HEK293 (cell line): ENCODE measurements around the gene FLOT2.

Experiments
- CTCF ChIA-PET: fragments of 350-600 bp; formaldehyde crosslinking; extraction: SDS; loops from one replicate; lab custom pipeline; 2021; ENCODE audit warnings: antibody characterized with exemption; lab: Yijun Ruan, JAX
- POLR2A ChIA-PET: fragments of 300-600 bp; formaldehyde crosslinking; extraction: SDS; loops from one replicate; lab custom pipeline; 2020; ENCODE audit warnings: antibody characterized with exemption, inconsistent platforms; lab: Yijun Ruan, JAX
- H3K27ac ChIP-seq: fragments of 200-500 bp; sonication (Bioruptor generic); 2 replicates; pipeline ENCODE4 v1.5.1; 2014; ENCODE audit warnings: low read depth, low read length, control low read depth, inconsistent platforms; ENCODE audit errors: extremely low read depth
- H3K36me3 ChIP-seq, 2 experiments: fragments of 200-500 bp in 1 of 2; sonication (Bioruptor generic) in 1 of 2; 1 replicate in 1 of 2; 2 replicates in 1 of 2; pipeline ENCODE4 v1.5.1; 2014 to 2017; ENCODE audit warnings: inconsistent platforms in 2 of 2, low read length in 2 of 2; ENCODE audit not compliant: control insufficient read depth in 2 of 2, insufficient read depth in 1 of 2
- H3K4me1 ChIP-seq: fragments of 200-500 bp; sonication (Bioruptor generic); 2 replicates; pipeline ENCODE4 v1.5.1; 2014; ENCODE audit warnings: mild to moderate bottlenecking, low read length, inconsistent platforms; ENCODE audit not compliant: control insufficient read depth, insufficient read depth
- H3K4me3 ChIP-seq: 2 replicates; pipeline ENCODE4 v1.5.1; 2011; ENCODE audit warnings: low read depth, mild to moderate bottlenecking, control low read depth, low read length, moderate library complexity
- H3K9me3 ChIP-seq: fragments of 200-500 bp; sonication (Bioruptor generic); 2 replicates; pipeline ENCODE4 v1.5.1; 2014; ENCODE audit warnings: low read depth, low read length, inconsistent platforms; ENCODE audit not compliant: control insufficient read depth, insufficient read depth
- BCL11A ChIP-seq: fragments of 450-650 bp; formaldehyde crosslinking; IDR thresholded peaks from 2 replicates; pipeline ENCODE4 v1.5.1; 2016; ENCODE audit warnings: low read depth, missing biosample characterization, missing genetic modification characterization
- EGR2 ChIP-seq: fragments of 450-650 bp; formaldehyde crosslinking; IDR thresholded peaks from 2 replicates; pipeline ENCODE4 v1.5.1; 2016; ENCODE audit warnings: low read depth, missing biosample characterization, missing genetic modification characterization
- HOXD13 ChIP-seq: sonication (generic); formaldehyde crosslinking; IDR thresholded peaks from 2 replicates; pipeline ENCODE4 v1.8.0; 2022; ENCODE audit warnings: missing genetic modification reagents, borderline replicate concordance
- KLF1 ChIP-seq: fragments of 450-650 bp; formaldehyde crosslinking; IDR thresholded peaks from 2 replicates; pipeline ENCODE4 v1.5.1; 2016; ENCODE audit warnings: missing biosample characterization, missing genetic modification characterization
- KLF10 ChIP-seq: fragments of 450-650 bp; IDR thresholded peaks from 2 replicates; pipeline ENCODE4 v1.5.1; 2018; ENCODE audit warnings: missing biosample characterization, mild to moderate bottlenecking, missing genetic modification characterization
- KLF17 ChIP-seq: fragments of 450-650 bp; formaldehyde crosslinking; IDR thresholded peaks from 2 replicates; pipeline ENCODE4 v1.5.1; 2016; ENCODE audit warnings: missing biosample characterization, missing genetic modification characterization
- KLF9 ChIP-seq: fragments of 450-650 bp; formaldehyde crosslinking; IDR thresholded peaks from 2 replicates; pipeline ENCODE4 v1.5.1; 2016; ENCODE audit warnings: missing biosample characterization, missing genetic modification characterization, low read depth
- OVOL3 ChIP-seq: fragments of 450-650 bp; formaldehyde crosslinking; IDR thresholded peaks from 2 replicates; pipeline ENCODE4 v1.5.1; 2016; ENCODE audit warnings: missing biosample characterization, missing genetic modification characterization
- PRDM1 ChIP-seq: fragments of 450-650 bp; formaldehyde crosslinking; IDR thresholded peaks from 2 replicates; pipeline ENCODE4; 2016; ENCODE audit warnings: missing biosample characterization, missing genetic modification characterization
- SP2 ChIP-seq: fragments of 450-650 bp; formaldehyde crosslinking; IDR thresholded peaks from 2 replicates; pipeline ENCODE4 v1.5.1; 2016; ENCODE audit warnings: missing biosample characterization, missing genetic modification characterization
- TCF7L2 ChIP-seq: IDR thresholded peaks from 2 replicates; pipeline ENCODE4 v1.6.1; 2011; ENCODE audit warnings: low read depth, mild to moderate bottlenecking, inconsistent platforms, low read length, moderate library complexity, borderline replicate concordance
- YY2 ChIP-seq: fragments of 450-650 bp; formaldehyde crosslinking; IDR thresholded peaks from 2 replicates; pipeline ENCODE4 v1.5.1; 2016; ENCODE audit warnings: missing biosample characterization, missing genetic modification characterization
- ZBTB8A ChIP-seq: fragments of 450-650 bp; formaldehyde crosslinking; IDR thresholded peaks from 2 replicates; pipeline ENCODE4 v1.5.1; 2016; ENCODE audit warnings: missing biosample characterization, missing genetic modification characterization
- ZFP69B ChIP-seq: fragments of 450-650 bp; formaldehyde crosslinking; IDR thresholded peaks from 2 replicates; pipeline ENCODE4 v1.5.1; 2016; ENCODE audit warnings: missing biosample characterization, missing genetic modification characterization
- ZNF121 ChIP-seq: fragments of 450-650 bp; formaldehyde crosslinking; IDR thresholded peaks from 2 replicates; pipeline ENCODE4 v1.5.1; 2016; ENCODE audit warnings: missing biosample characterization, missing genetic modification characterization
- ZNF169 ChIP-seq: fragments of 450-650 bp; formaldehyde crosslinking; IDR thresholded peaks from 2 replicates; pipeline ENCODE4 v1.5.1; 2016; ENCODE audit warnings: missing biosample characterization, missing genetic modification characterization
- ZNF175 ChIP-seq: fragments of 450-650 bp; formaldehyde crosslinking; IDR thresholded peaks from 2 replicates; pipeline ENCODE4 v1.5.1; 2016; ENCODE audit warnings: missing biosample characterization, missing genetic modification characterization
- ZNF426 ChIP-seq: fragments of 450-650 bp; formaldehyde crosslinking; IDR thresholded peaks from 2 replicates; pipeline ENCODE4 v1.5.1; 2017; ENCODE audit warnings: missing biosample characterization, missing genetic modification characterization, mild to moderate bottlenecking, inconsistent platforms, moderate library complexity
- ZNF510 ChIP-seq: fragments of 450-650 bp; formaldehyde crosslinking; IDR thresholded peaks from 2 replicates; pipeline ENCODE4 v1.5.1; 2018; ENCODE audit warnings: mild to moderate bottlenecking, missing genetic modification characterization, missing biosample characterization; ENCODE audit not compliant: insufficient replicate concordance
- ZNF544 ChIP-seq: fragments of 450-650 bp; formaldehyde crosslinking; IDR thresholded peaks from 2 replicates; pipeline ENCODE4 v1.5.0; 2017; ENCODE audit warnings: missing biosample characterization, missing genetic modification characterization
- ZNF560 ChIP-seq: fragments of 450-650 bp; formaldehyde crosslinking; IDR thresholded peaks from 2 replicates; pipeline ENCODE4 v1.5.1; 2017; ENCODE audit warnings: missing biosample characterization, missing genetic modification characterization, borderline replicate concordance
- ZNF768 ChIP-seq: fragments of 450-650 bp; formaldehyde crosslinking; IDR thresholded peaks from 2 replicates; pipeline ENCODE4 v1.5.1; 2018; ENCODE audit warnings: missing biosample characterization, mild to moderate bottlenecking, missing genetic modification characterization
- ZNF777 ChIP-seq: fragments of 450-650 bp; formaldehyde crosslinking; IDR thresholded peaks from 2 replicates; pipeline ENCODE4 v1.5.1; 2017; ENCODE audit warnings: missing biosample characterization, missing genetic modification characterization, borderline replicate concordance
- ZNF830 ChIP-seq: fragments of 450-650 bp; IDR thresholded peaks from 2 replicates; pipeline ENCODE4 v1.5.0; 2018; ENCODE audit warnings: missing biosample characterization, missing genetic modification characterization, low read depth, mild to moderate bottlenecking, moderate library complexity
- ZSCAN18 ChIP-seq: fragments of 450-650 bp; formaldehyde crosslinking; IDR thresholded peaks from 2 replicates; pipeline ENCODE4 v1.5.1; 2016; ENCODE audit warnings: missing biosample characterization, missing genetic modification characterization
- TF ChIP-seq, protein P1 (sequence below): fragments of 450-650 bp; formaldehyde crosslinking; IDR thresholded peaks from 2 replicates; pipeline ENCODE4 v1.5.1; 2017; ENCODE audit warnings: missing biosample characterization, mild to moderate bottlenecking, missing genetic modification characterization, moderate library complexity
- TF ChIP-seq, protein P2 (sequence below): fragments of 450-650 bp; formaldehyde crosslinking; IDR thresholded peaks from 2 replicates; pipeline ENCODE4 v1.5.1; 2016; ENCODE audit warnings: missing biosample characterization, missing genetic modification characterization

Gene FLOT2

DNA sequence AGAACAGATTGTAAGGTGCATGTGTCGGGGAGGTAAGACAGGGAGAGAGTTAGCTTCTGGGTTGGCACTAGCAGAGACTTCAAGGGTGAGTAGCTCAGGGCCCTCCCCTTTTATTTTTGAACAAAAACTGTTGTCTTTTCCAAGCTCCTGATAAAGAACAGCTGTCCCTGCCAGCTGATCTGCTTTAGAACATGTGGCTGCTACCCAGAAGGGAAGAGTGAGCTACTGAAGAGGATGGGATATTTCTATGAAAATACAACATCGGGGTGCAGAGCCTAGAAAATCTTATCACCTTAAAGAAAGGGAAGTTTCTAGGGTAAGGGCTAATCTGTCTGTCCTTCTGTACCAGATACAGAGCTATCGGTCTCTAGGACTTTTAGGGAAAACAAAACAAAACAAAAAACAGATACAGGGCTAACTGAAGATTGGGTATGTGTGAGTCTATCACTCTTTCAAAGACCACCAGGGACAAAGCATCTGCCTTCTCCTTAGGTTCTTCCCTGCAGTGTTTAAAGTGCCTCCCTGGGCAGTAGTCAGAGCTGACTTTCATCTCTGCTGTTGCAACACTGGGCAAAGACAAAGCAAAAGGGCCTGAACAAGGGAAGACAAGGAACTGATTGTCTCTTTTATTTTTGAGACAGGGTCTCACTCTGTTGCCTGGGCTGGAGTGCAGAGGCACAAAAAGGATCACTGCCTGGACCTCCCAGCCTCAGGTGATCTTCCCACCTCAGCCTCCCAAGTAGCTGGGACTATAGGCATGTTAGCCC is 10.4 kb upstream of the FLOT2 start:
- Histone ChIP-seq H3K36me3 (peaks cover 42 to 76% of the 10 kb centered on the region in 2 experiments), H3K9me3 (no peaks in the 10 kb centered on the region), H3K4me1 (no peaks in the 10 kb centered on the region), H3K4me3 (no peak overlapping the region), H3K27ac (no peak overlapping the region)
- ChIA-PET POLR2A (interaction anchor here (0.5 to 1.8 kb wide), 7 partner anchors 10 to 197 kb away, joined by 3 to 7 read pairs (median 3); partner anchors contain the start of genes FAM222B, FLOT2, PHF12 and PROCA1), CTCF (interaction anchor here (0.6 to 18.6 kb wide), 12 partner anchors 8 to 309 kb away, joined by 3 to 142 read pairs (median 4); partner anchors contain the start of genes FLOT2 and TLCD1)
- no peak for TF ChIP-seq KLF17 (tag by site-specific recombination)
- no peak for TF ChIP-seq OVOL3 (tag by site-specific recombination)
- TF ChIP-seq SP2 (tag by site-specific recombination): no peak
- TF ChIP-seq BCL11A (tag by site-specific recombination): no peak
- no peak for TF ChIP-seq ZNF777
- no peak for TF ChIP-seq ZSCAN18
- TF ChIP-seq YY2 (tag by site-specific recombination): no peak
- TF ChIP-seq ZNF175 (tag by site-specific recombination): no peak
- TF ChIP-seq HOXD13 (CRISPR knock-in tag): no peak
- no peak for TF ChIP-seq PRDM1 (tag by site-specific recombination)
- TF ChIP-seq ZNF768: no peak
- TF ChIP-seq ZNF560: no peak
- no peak for TF ChIP-seq ZNF121 (tag by site-specific recombination)
- no peak for TF ChIP-seq ZBTB8A
- no peak for TF ChIP-seq ZNF830 (tag by site-specific recombination)
- no peak for TF ChIP-seq TCF7L2
- TF ChIP-seq ZNF426 (tag by site-specific recombination): no peak

DNA sequence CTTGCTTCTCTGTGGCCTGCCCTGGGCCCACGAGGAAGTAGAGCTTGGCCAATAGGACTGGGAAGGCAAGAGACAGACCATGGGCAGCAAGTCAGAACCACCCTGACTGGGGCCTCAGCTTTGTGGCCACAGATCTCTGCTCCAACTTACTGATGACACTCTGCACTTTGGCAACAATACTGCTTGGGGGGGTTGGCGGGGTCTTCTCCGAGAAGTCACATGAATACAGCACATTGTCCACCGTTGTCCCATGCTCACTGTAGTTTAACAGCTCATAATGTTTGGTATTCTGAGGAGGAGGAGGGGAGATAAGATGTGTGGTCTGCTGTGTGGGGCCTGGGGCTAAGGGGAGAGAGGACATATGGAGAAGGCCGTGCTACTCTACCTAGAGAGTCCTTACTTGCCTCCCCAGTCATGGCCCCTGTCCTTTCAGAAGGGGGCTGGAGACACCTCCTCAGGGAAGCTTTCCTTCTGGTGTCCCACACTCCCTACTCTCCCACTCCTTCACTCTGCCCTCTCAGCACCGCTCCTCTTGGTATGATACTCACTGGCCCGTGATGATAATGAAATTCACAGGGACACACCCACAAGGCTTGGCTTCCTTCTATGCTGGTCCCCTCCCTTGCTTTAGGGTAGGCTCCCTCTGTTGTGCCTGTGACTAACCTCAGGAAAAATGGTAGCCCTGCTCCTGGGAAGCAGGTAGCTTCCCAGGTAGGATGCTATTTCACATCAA is 9.3 kb upstream of the FLOT2 start:
- peak; percentile 52; the same call in 1 of the 2 replicates for TF ChIP-seq KLF1 (tag by site-specific recombination)
- TF ChIP-seq KLF10 (tag by site-specific recombination): no peak
- TF ChIP-seq, protein P1, sequence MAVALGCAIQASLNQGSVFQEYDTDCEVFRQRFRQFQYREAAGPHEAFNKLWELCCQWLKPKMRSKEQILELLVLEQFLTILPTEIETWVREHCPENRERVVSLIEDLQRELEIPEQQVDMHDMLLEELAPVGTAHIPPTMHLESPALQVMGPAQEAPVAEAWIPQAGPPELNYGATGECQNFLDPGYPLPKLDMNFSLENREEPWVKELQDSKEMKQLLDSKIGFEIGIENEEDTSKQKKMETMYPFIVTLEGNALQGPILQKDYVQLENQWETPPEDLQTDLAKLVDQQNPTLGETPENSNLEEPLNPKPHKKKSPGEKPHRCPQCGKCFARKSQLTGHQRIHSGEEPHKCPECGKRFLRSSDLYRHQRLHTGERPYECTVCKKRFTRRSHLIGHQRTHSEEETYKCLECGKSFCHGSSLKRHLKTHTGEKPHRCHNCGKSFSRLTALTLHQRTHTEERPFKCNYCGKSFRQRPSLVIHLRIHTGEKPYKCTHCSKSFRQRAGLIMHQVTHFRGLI: 0 out of 2 replicates have a peak, but pooled peaks have one; percentile 1
- TF ChIP-seq KLF9 (tag by site-specific recombination): peak; percentile 57
- TF ChIP-seq ZFP69B: no peak
- TF ChIP-seq EGR2 (tag by site-specific recombination): peak; percentile 52
- no peak for TF ChIP-seq ZNF510 (tag by site-specific recombination)
- TF ChIP-seq, protein P2, sequence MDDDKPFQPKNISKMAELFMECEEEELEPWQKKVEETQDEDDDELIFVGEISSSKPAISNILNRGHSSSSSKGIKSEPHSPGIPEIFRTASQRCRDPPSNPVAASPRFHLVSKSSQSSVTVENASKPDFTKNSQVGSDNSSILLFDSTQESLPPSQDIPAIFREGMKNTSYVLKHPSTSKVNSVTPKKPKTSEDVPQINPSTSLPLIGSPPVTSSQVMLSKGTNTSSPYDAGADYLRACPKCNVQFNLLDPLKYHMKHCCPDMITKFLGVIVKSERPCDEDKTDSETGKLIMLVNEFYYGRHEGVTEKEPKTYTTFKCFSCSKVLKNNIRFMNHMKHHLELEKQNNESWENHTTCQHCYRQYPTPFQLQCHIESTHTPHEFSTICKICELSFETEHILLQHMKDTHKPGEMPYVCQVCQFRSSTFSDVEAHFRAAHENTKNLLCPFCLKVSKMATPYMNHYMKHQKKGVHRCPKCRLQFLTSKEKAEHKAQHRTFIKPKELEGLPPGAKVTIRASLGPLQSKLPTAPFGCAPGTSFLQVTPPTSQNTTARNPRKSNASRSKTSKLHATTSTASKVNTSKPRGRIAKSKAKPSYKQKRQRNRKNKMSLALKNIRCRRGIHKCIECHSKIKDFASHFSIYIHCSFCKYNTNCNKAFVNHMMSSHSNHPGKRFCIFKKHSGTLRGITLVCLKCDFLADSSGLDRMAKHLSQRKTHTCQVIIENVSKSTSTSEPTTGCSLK (tag by site-specific recombination): no peak
- TF ChIP-seq ZNF544: no peak
- no peak for TF ChIP-seq ZNF169 (tag by site-specific recombination)
- POLR2A ChIA-PET: interaction anchor here (0.6 to 1.8 kb wide), 4 partner anchors 9 to 164 kb away, joined by 3 to 7 read pairs (median 4); partner anchors contain the start of genes FAM222B, FLOT2 and PHF12
- no peak overlapping the region for H3K4me3 ChIP-seq
- no peak overlapping the region for H3K27ac ChIP-seq
- H3K9me3 ChIP-seq: no peaks in the 10 kb centered on the region
- H3K36me3 ChIP-seq: peaks cover 35 to 66% of the 10 kb centered on the region in 2 experiments
- H3K4me1 ChIP-seq: no peaks in the 10 kb centered on the region
- CTCF ChIA-PET: interaction anchor here (0.8 to 18.6 kb wide), 7 partner anchors 8 to 143 kb away, joined by 3 to 142 read pairs (median 6); partner anchors contain the start of gene FLOT2
